Fibroblast of skin of right biceps (primary cell): ENCODE results near the gene NMUR1.

Source experiments
- DNase-seq: peaks from one replicate; pipeline ENCODE4 v3.0.0-alpha.2; 2013

NMUR1 gene

DNA sequence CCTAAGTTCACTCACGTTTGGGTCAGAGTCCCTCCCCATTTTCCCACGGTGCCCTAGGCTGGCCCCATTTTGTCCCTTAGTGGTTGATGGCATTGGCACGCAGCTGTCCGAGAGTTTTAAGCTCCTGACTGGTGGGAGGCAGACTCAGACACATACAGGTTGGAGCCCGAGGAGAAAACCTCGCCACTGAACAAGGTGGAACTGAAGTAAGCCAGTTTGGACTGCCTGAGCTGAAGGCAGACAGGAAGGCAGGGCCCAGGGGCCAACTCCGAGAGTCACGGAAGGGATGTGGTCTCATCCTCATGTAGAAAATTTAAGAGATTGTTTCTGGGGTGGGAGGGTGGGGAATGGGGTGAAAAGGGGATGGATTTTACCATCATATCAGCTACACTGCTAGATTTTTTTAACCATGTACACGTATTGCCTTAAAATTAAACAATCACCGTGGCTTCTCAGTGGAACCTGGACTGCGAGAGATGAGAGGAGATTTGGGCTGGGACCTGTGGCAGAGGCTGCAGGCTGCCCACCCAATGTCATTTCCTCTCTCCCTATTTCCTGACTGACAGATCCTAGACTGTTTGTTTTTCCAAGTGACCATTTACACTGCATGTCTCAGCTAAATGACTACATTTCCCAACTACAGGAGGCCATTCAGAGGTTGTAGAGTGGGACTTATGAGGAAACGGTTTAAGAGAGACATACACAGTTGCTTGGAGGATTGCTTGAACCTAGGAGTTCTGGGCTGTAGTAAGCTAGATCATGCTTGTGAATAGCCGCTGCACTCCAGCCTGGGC lies 19.4 kb upstream of the NMUR1 start:
- no peak for DNase-seq

GRCh38 chr2:231548752-231549151 lies 18.5 kb upstream of the NMUR1 start:
- DNase-seq, result no peak

DNA sequence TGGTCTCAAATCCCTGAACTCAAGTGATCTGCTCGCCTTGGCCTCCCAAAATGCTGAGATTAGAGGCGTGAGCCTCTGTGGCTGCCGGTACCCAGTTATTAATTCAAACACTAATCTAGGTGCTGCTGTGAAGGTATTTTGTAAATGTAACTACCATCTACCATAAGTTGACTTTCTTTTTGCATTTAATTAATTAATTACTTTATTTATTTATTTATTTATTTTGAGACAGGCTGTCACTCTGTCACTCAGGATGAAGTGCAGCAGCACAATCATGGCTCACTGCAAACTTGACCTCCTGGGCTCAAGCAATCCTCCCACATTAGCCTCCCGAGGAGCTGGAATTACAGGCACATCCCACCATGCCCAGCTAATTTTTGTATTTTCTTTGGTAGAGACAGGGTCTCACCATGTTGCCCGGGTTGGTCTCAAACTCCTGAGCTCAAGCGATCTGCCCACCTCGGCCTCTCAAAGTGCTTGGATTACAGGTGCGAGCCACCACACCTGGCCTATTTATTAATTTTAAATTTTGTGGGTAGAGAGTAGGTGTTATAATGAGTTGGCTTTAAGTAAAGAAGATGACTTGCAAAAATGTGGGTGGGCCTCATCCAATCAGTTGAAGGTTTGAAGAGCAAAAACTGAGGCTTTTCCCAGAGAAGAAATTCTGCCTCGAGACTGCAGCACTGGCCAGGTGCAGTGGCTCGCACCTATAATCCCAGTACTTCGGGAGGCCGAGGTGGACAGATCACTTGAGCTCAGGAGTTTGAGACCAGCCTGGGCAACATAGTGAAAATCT lies 17.3 kb upstream of the NMUR1 start:
- DNase-seq, result no peak

DNA sequence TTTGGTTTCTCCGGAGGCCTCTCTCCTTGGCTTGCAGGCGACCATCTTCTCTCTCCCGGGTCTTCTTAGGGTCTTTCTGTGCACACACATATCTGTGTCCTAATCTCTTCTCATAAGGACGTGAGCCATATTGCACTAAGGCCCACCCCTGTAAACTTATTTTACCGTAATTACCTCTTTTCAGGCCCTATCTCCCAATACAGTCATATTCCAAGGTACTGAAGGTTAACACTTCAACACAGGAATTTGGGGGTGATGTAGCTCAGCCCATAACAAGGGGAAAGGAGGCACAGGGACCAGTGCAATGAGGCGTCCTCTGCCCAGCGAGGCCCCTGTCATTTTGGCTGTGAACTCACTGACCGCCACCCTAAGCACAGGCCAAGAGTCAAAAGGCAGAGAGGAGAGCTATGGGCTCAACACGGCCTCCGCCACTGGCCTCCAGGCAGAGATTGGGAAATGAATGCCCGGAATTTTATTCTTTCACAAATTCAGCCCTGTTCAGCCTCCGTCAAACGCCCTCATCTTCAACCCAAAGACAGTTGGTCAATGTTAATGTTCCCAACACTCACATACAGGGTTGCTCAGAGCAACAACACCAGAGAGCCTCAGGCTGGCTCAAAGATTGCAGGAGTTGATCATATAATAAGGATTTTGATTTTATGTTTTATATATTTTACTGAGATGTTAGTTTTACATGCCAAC lies 15.9 kb upstream of the NMUR1 start:
- DNase-seq, result no peak

GRCh38 chr2:231545105-231545902 lies 15.1 kb upstream of the NMUR1 start:
- peak; percentile 13 for DNase-seq

DNA sequence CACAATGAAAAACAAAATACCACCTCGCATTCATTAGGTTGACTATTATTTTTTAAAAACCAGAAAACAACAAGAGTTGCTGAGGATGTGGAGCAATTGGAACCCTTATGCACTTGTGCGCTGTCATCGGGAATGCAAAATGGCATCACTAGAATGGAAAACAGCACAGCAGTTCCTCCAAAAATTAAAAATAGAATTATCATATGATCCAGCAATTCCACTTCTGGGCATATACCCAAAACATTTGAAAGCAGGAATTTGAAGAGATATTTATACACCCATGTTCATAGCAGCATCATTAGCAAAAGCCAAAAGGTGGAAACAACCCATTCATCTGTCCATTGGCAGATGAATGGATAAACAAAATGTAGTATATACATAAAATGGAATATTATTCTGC lies 11.9 kb upstream of the NMUR1 start:
- no peak for DNase-seq

- no peak for DNase-seq
These were observed 11.4 kb upstream of the NMUR1 start for GRCh38 chr2:231541645-231542044.

DNA sequence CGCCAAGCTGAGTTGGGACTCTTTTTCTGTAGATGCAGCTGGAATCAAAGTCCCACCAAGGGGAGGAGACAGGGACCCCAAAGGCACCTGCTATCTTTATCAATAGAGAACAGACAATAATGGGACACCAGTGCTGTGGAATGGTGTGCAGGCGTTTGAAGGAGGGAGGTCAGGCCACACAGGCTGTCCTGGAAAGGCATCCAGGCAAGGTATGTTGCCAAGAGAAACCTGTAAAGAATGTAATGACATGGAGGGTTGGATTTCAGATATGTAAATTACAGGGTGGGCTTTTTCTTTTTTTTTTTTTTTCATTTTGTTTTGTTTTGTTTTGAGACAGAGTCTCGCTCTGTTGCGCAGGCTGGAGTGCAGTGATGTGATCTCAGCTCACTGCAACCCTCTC lies 9.7 kb upstream of the NMUR1 start:
- no peak for DNase-seq

DNA sequence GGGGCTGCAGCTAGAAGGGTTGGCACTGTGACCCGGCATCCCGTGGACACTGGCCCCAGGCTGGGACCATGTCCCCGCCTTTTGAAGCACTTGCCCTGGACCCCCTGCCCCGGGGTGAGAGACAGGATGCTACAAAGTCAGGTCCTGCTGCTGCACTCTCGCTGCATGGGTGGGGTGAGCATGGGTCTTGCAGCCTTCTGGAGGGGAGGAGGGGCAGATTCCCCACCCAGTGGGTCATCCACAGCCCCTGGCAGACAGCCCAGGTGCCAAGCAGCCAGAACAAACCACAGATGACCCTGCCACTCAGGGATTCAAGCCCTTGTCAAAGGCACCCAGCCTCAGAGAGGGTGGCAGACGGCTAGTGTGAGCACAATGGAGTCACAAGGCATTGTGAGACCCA lies 5.7 kb upstream of the NMUR1 start:
- DNase-seq, result no peak

- DNase-seq, result no peak
These were observed 3.5 kb upstream of the NMUR1 start for GRCh38 chr2:231533777-231534125.

GRCh38 chr2:231533086-231533776 lies 3.0 kb upstream of the NMUR1 start:
- no peak for DNase-seq

DNA sequence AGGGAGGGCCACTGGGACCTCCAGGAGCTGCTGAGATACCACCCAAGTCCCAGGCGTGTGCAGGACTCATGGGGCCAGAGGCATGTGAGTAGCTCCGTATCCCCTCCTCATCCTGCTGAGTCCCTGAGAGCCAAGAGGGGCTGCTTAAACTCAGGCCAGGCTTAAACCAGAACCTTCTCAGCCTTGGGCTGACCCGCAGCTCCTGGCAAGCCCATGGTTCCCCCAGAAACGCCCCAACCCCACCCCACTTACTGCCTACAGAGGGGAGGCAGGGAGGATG lies 2.5 kb upstream of the NMUR1 start:
- no peak for DNase-seq

DNA sequence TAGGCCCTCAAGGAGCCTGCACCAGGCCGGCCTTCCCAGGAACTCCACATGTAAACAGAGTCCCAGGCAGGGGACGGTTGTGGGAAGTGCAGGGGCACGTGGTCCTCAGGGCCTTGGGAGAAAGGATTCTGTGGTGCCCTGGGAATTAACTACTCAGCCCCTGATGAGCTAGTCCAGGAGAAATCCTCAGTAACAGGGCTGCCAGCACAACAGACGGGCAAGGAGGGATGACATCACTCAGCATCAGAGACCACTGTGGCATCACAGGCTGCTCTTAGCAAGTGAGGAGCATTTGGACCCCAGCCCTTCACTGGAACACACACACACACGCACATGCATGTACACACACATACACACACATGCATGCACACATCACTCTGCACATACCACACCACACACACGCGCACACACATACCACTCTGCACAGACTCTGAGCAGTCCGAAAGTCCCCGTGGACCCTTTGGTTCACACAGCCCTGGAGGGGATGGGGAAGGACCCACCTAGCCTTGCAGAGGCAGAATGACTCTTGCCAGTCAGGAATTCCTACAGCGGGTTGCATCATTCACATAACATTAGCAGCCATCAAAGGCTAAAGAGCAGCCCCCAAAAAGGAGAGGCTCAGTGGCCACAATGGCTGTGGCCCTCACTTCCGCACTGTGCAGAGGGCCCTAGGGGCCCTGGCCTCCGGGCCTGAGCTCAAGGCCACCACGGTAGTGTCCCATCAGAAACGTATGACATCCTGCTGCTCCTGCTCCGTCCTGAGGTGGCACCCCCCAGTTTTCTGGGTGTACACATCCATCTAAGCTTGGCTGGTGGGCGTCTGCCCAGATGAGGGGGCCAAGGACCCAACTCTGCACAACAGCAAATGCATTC lies 1.9 kb upstream of the NMUR1 start:
- DNase-seq, result peak; percentile 28

DNA sequence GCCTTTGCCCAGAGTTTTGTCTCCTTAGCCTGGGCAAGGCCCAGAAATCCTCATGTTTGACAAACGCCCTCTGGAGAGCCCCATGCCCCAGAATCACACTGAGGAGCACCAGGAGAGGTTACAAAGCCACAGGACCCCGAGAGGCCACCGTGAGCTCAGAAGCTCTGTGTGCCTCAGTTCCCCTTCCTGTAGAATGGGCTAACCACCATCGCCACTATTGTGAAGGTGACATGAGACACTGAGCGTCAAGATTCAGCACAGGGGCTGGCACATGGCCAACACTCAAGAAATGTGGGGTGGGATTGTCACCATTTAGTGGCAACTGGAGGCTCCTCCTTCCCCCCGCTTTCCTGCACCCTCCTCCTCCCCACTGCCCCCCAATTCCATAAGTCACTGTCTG lies 1.2 kb upstream of the NMUR1 start:
- no peak for DNase-seq

DNA sequence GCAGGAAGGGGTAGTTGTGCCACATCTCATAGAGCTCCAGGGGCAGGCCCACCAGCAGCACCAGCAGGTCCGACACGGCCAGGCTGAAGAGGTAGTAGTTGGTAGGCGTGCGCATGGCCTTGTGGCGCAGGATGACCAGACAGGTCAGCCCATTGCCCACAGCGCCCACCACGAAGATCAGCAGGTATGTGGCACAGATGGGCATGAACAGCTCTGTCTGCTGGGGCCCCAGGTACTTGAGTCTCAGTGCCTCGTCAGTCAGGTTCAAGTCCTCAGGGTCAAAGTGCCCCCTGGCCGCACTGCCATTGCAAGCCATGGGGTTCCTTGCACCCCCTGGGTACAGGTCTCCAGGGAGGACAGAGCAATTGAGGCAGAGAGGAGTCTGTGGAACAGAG lies 1.6 kb downstream of the NMUR1 start:
- no peak for DNase-seq

- DNase-seq, result no peak
These were observed 2.1 kb downstream of the NMUR1 start for GRCh38 chr2:231527955-231528635.

DNA sequence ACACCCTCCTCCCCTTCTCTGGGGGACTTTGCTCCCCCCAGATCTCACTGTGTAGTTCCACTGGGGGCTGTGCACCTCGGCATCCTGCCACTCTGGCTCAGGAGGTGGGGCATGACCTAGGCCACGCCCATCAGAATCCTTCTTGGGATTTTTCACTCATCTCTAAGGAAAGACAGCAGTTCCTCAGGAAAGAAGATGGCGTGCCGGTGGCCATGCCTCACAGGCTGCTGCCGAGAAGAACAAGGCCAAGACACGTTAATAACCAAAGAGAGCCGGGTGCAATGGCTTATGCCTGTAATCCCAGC lies 3.2 kb downstream of the NMUR1 start:
- DNase-seq, result no peak

- DNase-seq, result no peak
These were observed 3.7 kb downstream of the NMUR1 start for GRCh38 chr2:231526341-231527090.

DNA sequence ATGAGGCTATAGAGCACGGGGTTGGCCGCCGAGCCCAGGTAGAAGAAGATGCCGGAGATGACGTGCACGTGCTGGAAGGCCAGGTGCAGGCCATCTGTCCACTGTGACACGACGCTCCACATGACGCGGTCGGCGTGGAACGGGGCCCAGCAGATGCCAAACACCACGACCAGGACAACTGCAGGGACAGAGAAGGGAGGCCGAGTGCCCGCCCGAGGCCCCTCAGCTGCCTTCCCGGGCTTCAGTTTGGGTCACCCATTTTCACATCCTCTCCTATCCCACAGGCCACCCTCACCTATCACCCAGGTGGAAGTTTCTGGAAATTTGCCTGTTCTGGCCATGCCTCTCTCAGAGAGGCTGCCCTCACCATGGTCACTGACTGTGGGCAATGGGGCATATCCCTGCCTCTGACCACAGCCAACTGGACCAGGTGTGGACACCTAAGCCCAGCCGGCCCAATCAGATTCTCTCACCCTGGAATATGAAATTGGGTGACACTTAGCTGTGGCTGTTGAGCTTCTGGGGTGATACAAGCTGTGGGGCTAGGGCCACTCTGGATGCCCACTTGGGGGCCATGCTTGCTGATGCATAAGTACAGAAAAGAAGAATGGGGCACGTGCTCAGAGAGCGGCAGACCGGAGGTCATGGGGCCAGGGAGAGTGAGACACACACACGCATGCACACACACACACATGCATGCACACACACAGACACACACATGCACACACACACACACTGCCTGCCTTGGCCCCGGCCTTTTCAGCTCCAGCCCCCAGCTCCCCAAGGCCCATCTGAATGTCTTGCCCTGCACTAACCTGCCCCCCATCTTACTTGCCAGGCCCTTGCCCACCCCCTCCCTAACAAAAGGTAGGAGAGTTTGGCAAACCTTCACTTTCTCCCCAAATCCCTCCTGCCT lies 4.7 kb downstream of the NMUR1 start:
- DNase-seq, result no peak
